NCI-H2107 (cell line): ENCODE measurements around the gene POFUT2.

Experiments used
- DNase-seq: peaks from one replicate; lab custom pipeline; 2025; lab: John Stamatoyannopoulos, UW

Gene POFUT2

DNA sequence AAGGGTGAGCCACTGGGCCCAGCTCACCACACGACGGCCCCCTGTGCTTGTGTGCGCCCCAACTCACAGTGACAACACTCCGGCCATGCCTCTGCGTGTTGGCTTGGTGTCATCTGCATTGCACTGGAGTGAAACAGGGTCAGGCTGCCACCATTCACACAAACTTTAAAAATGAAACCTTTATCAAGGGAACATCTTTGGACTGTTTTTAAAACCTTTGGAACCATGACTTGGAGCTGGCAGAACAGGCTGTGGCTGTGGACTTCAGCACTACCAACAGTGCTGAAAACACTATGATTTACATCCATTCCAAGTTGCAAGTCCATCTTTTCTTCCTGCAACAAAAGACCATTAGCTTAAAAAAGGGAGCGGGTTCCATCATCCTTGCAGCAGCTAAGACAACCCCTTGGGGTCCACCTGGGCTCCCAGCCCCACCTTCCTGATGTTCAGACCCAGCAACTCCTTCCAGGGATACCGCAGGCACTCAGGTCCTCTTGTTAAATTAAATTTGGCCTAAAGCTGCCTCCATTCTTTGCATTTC, 25.6 kb downstream of the POFUT2 start:
- no peak for DNase-seq

GRCh38 chr21:45261093-45261492, 26.6 kb downstream of the POFUT2 start:
- no peak for DNase-seq

DNA sequence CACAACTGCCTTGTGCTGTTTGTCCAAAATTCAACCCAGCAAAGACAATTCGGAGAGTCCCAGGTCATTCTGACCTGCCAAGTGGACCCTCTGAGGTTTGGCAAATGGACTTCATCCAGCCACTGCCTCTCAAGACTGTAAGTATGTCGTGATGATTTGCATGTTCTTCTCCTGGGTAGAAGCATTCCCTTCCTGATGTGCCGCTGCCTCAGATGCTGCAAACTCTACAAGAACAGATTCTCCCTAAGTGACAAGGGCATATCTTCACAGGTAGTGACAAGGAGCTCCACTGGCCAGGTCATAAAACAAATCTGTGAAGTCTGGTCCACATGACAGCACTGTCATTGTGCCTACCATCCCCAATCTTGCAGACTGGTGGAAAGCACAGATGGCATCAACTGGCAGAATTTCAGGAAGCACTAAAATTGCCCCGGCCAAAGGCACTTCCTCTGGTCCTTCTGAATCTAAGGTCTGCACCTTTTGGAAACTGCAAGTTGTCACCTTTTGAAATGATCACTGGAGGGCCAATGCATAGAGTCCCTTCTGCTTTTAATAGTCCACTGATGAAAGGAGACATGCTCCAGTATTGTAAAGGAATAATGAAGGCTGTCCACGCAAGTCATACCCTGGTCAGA, 27.4 kb downstream of the POFUT2 start:
- DNase-seq: no peak

- DNase-seq: no peak
Measured at GRCh38 chr21:45259206-45259840, 28.4 kb downstream of the POFUT2 start.

DNA sequence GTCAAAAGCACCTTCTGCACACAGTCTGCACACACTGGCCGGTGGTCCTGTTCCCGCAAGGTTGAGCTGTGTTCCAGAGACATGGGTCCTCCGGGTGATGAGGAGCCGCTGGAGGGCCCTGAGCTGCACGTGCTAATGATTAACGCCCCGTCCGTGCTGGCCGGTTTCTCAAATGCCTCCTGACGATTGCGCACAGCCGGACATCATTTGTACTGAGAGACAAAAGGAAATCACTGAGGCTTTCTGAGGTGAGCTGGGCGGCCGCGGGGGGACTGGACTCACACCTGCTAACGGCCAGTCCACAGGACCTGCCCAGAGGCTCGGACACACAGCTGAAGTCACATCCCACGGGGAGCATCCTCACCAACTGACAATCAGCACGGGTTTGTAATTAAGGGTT, 29.2 kb downstream of the POFUT2 start:
- no peak for DNase-seq

- no peak for DNase-seq
Measured at GRCh38 chr21:45257673-45258341, 29.9 kb downstream of the POFUT2 start.

GRCh38 chr21:45256912-45257672, 30.6 kb downstream of the POFUT2 start:
- no peak for DNase-seq

- peak; percentile 63 for DNase-seq
Measured at GRCh38 chr21:45256021-45256911, 31.4 kb downstream of the POFUT2 start.

- DNase-seq: peak; percentile 79
Measured at GRCh38 chr21:45255381-45256020, 32.2 kb downstream of the POFUT2 start.

DNA sequence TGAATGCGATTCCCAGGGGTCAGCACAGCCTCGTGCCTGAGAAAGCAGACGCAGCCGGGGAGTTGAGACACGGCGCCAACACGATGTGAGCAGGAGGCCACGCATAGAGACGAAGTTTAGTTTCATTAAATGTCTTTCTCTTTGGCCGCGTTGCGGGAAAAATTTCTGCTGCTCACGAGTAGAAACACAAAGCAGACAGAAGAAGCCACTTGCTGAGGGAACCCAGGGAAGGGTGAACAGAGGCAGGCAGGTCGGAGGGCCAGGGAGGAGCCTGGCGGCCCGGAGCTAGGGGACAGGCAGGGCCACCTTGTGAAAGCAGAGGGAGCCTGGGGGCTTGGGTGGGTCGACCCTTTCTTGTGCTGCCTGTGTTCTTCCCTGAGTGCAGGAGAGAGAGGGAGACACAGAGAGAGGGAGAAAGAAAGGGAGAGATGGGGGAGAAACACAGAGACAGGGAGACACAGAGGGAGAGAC, 33.2 kb downstream of the POFUT2 start:
- no peak for DNase-seq

DNA sequence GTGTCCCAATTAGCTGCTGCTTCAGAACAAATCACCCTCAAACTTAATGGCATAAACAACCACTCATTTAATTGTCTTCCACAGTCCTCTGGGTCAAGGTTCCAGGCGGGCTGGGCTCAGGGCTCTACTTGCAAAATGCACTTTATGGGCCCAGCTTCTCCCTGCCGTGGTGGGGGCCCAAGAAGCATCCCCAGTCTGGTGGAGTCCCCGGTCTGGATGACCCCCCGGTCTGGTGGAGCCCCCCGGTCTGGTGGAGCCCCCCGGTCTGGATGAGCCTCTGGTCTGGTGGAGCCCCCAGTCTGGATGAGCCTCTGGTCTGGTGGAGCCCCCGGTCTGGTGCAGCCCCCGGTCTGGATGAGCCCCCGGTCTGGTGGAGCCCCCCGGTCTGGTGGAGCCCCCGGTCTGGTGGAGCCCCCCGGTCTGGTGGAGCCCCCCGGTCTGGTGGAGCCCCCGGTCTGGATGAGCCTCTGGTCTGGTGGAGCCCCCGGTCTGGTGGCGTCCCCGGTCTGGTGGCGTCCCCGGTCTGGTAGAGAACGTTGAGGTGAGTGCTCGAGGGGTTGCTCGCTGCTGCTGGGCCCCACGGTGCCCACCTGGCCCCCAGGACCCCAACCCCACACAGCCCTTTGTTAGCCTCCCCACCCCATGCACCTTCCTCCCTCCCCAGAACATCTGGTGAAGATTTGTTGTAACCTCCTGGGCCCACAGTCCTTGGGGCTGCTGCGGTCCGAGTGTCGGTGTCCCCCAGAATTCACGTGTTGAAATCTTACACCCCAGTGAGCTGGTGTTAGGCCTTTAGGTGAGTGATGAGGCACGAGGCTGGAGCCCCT, 33.8 kb downstream of the POFUT2 start:
- no peak for DNase-seq

DNA sequence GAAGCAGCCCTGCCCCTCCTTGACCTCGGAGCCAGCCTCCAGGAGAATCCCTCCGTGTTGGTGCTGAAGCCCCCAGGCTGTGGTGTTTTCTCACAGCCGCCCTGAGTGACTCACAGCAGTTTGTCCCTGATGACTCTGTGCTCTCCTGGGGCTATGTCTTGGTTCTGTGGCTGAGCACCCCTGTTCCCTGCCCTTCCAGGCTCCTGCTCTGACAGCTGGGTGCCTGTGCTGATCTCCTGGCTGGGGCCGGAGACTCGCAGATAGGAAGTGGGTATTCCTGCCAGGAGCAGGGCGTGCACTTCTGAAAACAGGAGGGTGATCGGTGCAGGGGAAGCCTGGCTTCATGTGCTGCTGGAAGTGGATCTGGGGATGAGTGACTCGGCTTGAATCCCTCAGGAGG, 34.5 kb downstream of the POFUT2 start:
- no peak for DNase-seq

DNA sequence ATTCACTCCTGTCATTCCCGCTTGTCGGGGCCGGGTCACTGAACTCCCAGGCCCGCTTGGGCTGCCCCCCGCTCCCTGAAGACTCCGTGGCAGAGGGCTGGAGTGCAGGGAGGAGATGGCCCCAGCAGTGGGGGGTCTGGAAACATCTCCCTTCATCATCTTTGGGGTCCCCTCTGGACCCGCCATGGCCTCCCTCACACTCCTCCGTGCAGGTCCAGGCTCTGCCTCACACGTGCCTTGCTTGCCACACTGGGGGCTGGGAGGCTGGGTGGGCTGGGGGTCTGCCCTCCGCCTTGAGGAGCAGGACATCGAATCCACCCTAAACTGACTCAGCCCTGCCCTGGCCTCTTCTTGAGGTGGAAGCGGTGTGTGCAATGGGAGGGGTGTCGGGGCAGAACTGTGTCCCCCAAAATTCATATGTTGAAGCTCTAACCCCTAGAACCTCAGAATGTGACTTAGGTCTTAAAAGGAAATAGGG, 35.2 kb downstream of the POFUT2 start:
- DNase-seq: no peak

GRCh38 chr21:45251635-45252447, 35.9 kb downstream of the POFUT2 start:
- DNase-seq: no peak

- no peak for DNase-seq
Measured at GRCh38 chr21:45250914-45251634, 36.6 kb downstream of the POFUT2 start.

GRCh38 chr21:45250272-45250671, 37.4 kb downstream of the POFUT2 start:
- no peak for DNase-seq

GRCh38 chr21:45249626-45250025, 38.1 kb downstream of the POFUT2 start:
- DNase-seq: no peak

- peak; percentile 72 for DNase-seq
Measured at GRCh38 chr21:45248893-45249381, 38.8 kb downstream of the POFUT2 start.
